Measurements from ENCODE around the gene SERINC1. TPM values are rescaled to one million over a fixed set of nuclear protein-coding genes. Genes with fewer than 3 reads are reported as not detected.
"Not testable (repeated sequence)": the region's sequence is repeated elsewhere in the genome, so short reads cannot be mapped to it uniquely, and the experiment has no call there.

Gene SERINC1
- total and polyA plus RNA-seq, 9 of the 15 experiments (the other 6 are each of a cell fraction or from before 2014, with no cell fraction given) = 28.8 to 64.6 (median 39.7) TPM

DNA sequence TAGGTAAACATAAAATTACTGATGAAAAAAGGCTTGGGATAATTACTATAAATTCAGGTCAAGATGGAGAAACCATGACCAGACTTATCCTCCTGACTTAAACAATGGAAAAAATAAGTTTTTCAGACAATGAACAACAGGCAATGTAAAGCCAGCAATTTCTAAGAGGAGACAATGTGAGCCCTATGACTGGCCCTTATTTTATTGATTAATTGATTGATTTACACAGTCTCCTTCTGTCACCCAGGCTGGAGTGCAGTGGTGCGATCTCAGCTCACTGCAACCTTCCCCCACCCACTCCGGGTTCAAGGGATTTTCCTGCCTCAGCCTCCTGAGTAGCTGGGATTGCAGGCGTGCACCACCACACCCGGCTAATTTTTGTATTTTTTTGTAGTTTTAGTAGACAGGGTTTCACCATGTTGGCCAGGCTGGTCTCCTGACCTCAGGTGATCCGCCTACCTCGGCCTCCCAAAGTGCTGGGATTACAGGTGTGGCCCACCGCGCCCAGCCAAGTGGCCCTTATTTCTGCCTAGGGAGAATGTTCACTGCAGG, 11.7 kb downstream of the SERINC1 start:
- peaks cover 25% of the 10 kb centered on the region for H3K36me3 ChIP-seq (ENCODE audit: control insufficient read depth, insufficient read depth, low read length)
- H4K20me1 ChIP-seq (replicated peaks; ENCODE audit: control insufficient read depth, insufficient read depth, low read length); H3K9me1 ChIP-seq (ENCODE audit: control insufficient read depth, insufficient read depth, low read length); H3K4me2 ChIP-seq (ENCODE audit: insufficient read depth, low read length); H3K9ac ChIP-seq (ENCODE audit: insufficient read depth in 1 of 2, low read depth in 2 of 2, low read length in 2 of 2); DNase-seq (ENCODE audit: extremely low read depth in 1 of 4, low spot score in 3 of 4); intact Hi-C loops (cut with micrococcal nuclease); H3K9me3 ChIP-seq (replicated peaks; ENCODE audit: control insufficient read depth, insufficient read depth, low read depth, low read length); H3K27ac ChIP-seq (ENCODE audit: extremely low read depth, low read depth, low read length); H2AFZ ChIP-seq (ENCODE audit: low read depth, low read length); BruUV-seq (replicated peaks); H3K27me3 ChIP-seq (ENCODE audit: control insufficient read depth in 2 of 2, insufficient read depth in 2 of 2, low read length in 2 of 2); H3K4me3 ChIP-seq; H3K4me1 ChIP-seq (replicated peaks in 1 of 2; ENCODE audit: control insufficient read depth in 2 of 2, insufficient read depth in 2 of 2, low read length in 2 of 2); in situ Hi-C loops (cut with MboI); FAIRE-seq; CTCF ChIA-PET (ENCODE audit: low intra/inter-chr PET ratio); ATAC-seq: not testable (repeated sequence)
- H3K79me2 ChIP-seq (ENCODE audit: control insufficient read depth, insufficient read depth, low read length) = peaks cover 69% of the 10 kb centered on the region
- POLR2A ChIA-PET = interaction anchor here (1.9 kb wide), 1 partner anchor 11 kb away, joined by 6 read pairs; the partner anchor contains the start of gene SERINC1
- WGBS (ENCODE audit: insufficient coverage, low coverage, missing lambda C conversion rate) = 92% methylated on average over 5 of the region's 8 CpGs

DNA sequence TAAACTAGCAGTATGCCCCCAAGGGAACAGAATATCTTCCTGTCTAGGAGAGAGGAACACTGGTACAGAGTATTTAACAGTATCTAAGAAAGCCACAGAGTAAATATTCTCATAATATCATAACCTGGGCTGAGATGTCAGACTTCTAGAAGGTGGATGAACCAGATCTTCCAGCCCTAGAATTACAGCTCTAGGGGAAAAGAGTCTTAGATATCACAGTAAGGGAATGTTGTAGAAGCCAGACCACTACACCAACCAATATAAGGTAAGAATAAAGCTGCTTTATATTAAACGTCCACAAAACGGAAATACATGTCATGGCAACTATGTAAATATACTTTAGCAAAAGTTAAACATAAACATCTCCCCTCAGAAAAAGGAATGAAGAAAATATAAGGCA, 12.4 kb downstream of the SERINC1 start:
- ATAC-seq (no peak; the same call in 1 of the 3 replicates), DNase-seq (ENCODE audit: extremely low read depth in 1 of 4, low spot score in 3 of 4) (no peak), FAIRE-seq (no peak)
- CTCF ChIA-PET (ENCODE audit: low intra/inter-chr PET ratio) = no interaction called here
- Histone ChIP-seq H3K9me3 (replicated peaks; ENCODE audit: control insufficient read depth, insufficient read depth, low read depth, low read length) (no peaks in the 10 kb centered on the region), H3K9me1 (ENCODE audit: control insufficient read depth, insufficient read depth, low read length) (no peaks in the 10 kb centered on the region), H4K20me1 (replicated peaks; ENCODE audit: control insufficient read depth, insufficient read depth, low read length) (no peaks in the 10 kb centered on the region), H3K27ac (ENCODE audit: extremely low read depth, low read depth, low read length) (no peak overlapping the region), H3K36me3 (ENCODE audit: control insufficient read depth, insufficient read depth, low read length) (peaks cover 32% of the 10 kb centered on the region), H2AFZ (ENCODE audit: low read depth, low read length) (no peak overlapping the region), H3K9ac (ENCODE audit: insufficient read depth in 1 of 2, low read depth in 2 of 2, low read length in 2 of 2) (no peak overlapping the region), H3K4me2 (ENCODE audit: insufficient read depth, low read length) (no peak overlapping the region), H3K4me3 (no peak overlapping the region), H3K79me2 (ENCODE audit: control insufficient read depth, insufficient read depth, low read length) (peaks cover 62% of the 10 kb centered on the region), H3K4me1 (replicated peaks in 1 of 2; ENCODE audit: control insufficient read depth in 2 of 2, insufficient read depth in 2 of 2, low read length in 2 of 2) (no peaks in the 10 kb centered on the region), H3K27me3 (ENCODE audit: control insufficient read depth in 2 of 2, insufficient read depth in 2 of 2, low read length in 2 of 2) (no peaks in the 10 kb centered on the region)
- no TSS peak for BruUV-seq (replicated peaks)
- 49% methylated on average over 2 of the region's 2 CpGs for WGBS (ENCODE audit: insufficient coverage, low coverage, missing lambda C conversion rate)
- TF ChIP-seq, protein P1, sequence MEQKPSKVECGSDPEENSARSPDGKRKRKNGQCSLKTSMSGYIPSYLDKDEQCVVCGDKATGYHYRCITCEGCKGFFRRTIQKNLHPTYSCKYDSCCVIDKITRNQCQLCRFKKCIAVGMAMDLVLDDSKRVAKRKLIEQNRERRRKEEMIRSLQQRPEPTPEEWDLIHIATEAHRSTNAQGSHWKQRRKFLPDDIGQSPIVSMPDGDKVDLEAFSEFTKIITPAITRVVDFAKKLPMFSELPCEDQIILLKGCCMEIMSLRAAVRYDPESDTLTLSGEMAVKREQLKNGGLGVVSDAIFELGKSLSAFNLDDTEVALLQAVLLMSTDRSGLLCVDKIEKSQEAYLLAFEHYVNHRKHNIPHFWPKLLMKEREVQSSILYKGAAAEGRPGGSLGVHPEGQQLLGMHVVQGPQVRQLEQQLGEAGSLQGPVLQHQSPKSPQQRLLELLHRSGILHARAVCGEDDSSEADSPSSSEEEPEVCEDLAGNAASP (IDR thresholded peaks at IDR 0.05) = no peak
- TF ChIP-seq MLLT1 (IDR thresholded peaks at IDR 0.05) = no peak
- no peak for TF ChIP-seq CHD2 (IDR thresholded peaks at IDR 0.05; ENCODE audit: low read depth, low read length)
- TF ChIP-seq ASH1L (IDR thresholded peaks at IDR 0.05; ENCODE audit: borderline replicate concordance, low read depth, partially characterized antibody) = no peak
- no peak for TF ChIP-seq ZBTB1 (CRISPR knock-in tag; IDR thresholded peaks at IDR 0.05; ENCODE audit: borderline replicate concordance, low read depth)
- TF ChIP-seq MNT (conservative IDR thresholded peaks at IDR 0.05) = no peak
- no peak for TF ChIP-seq ATF7 (IDR thresholded peaks at IDR 0.05)
- POLR2A ChIA-PET = interaction anchor here (0.6 to 1.9 kb wide), 2 partner anchors 12 to 336 kb away, joined by 3 to 6 read pairs; partner anchors contain the start of gene SERINC1
- in situ Hi-C loops (cut with MboI) (no loop called here), intact Hi-C loops (cut with micrococcal nuclease) (no loop called here)
